Activated CD8-positive, alpha-beta memory T cell treated with anti-CD3 and anti-CD28 coated beads, Interleukin-2, amount 50 U/mL, for 24 hours (primary cell): ENCODE results near the gene ZNF300.
"Not testable (repeated sequence)": the region's sequence is repeated elsewhere in the genome, so short reads cannot be mapped to it uniquely, and the experiment has no call there.

Source experiments
- DNase-seq: peaks from one replicate; pipeline ENCODE4 v3.0.0-alpha.2; 2020; ENCODE audit errors: extremely low read depth

Gene ZNF300

GRCh38 chr5:150904479-150905311, at the start of gene ZNF300:
TSS of gene ZNF300 (minus strand) at chr5:150904980. CDS start at chr5:150903155, 1,825 bp downstream.
- peak; percentile 17 for DNase-seq

GRCh38 chr5:150948539-150948938, 43.8 kb upstream of the ZNF300 start:
- no peak for DNase-seq

DNA sequence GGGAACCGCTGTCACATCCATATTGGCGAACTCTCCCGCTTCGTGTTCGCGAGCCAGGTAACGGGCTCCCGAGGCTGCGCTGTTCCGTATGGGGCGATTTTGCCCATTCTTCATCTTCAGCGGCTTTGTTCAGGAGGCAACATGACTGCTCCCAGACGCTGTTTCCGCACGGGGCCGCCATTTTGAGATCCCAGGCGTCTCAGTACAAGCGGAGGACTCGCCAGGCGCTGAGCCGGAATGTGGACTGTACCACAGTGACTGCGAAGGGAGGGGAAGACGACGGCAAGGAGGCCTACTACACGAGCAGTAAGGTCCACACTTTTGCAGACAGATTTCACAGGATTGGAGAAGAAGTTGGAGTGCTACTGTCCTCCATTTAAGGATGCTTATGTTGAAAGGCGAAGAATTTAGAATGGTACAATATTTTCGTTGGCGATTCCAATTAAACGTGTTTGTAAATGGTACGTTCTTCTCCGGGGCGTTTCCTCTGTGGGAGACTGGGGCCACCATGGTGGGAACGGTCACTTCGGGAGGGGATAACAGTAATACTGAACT, 41.6 kb upstream of the ZNF300 start:
- DNase-seq: no peak

DNA sequence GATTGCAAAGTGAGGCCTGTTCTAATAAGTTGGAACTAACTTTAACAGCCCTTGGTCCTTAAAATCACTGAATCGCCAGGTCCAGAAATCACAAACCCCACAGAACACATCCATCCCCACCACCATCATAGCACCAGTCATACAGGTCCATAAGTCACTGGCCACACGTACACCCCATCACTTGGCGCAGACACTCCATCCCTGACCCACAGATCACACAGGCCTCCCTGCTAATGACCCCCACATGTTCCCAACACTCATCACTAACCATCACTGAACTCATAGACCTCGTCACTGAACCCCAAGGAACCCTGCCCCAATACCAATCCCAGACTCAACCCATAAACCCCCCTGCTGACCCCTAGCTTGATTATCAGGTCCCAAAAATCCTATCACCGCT, 41.2 kb upstream of the ZNF300 start:
- no peak for DNase-seq

- no peak for DNase-seq
Measured at GRCh38 chr5:150945486-150945885, 40.7 kb upstream of the ZNF300 start.

DNA sequence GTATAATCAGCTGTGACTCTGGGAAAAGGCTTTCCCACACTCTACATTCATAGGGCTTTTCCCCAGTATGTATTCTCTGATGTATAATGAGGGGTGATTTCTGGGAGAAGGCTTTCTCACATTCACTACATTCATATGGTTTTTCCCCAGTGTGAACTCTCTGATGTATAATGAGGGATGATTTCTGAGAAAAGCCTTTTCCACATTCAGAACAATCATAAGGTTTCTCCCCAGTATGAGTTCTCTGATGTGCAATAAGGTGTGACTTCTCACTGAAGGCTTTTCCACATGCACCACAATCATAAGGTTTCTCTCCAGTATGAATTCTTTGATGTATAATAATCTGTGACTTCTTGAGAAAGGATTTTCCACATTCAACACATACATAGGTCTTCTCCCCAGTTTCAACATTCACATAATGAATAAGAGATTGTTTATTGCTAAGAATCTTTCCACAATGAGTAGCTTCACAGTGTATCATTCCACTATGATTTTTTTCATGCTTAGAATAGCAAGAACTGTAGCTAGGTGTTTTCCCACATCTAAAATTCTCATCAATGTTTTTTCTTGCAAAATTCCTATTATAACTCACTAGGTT, 26.7 kb upstream of the ZNF300 start:
- DNase-seq: no peak

DNA sequence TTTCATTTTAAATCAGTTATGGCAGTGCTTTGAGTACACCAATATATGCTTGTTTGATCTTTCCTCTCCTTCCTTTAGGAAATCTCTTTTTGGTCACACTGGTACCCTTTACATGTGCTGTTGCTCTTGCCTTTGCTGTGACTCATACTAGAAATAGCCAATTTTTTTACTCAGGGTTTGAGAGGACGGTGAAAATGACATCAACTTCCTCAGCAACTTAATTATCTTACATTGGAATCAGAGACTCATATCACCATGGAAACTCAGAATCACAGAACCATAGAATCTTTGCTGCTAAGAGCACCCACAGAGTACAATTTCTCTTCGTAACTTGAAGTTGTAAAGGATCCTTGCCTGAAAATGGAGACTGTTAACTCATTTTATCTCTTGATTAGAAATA, 13.8 kb upstream of the ZNF300 start:
- DNase-seq: no peak

- DNase-seq: no peak
Measured at GRCh38 chr5:150912312-150912814, 7.6 kb upstream of the ZNF300 start.

- DNase-seq: no peak
Measured at GRCh38 chr5:150905312-150905683, 518 bp upstream of the ZNF300 start.

DNA sequence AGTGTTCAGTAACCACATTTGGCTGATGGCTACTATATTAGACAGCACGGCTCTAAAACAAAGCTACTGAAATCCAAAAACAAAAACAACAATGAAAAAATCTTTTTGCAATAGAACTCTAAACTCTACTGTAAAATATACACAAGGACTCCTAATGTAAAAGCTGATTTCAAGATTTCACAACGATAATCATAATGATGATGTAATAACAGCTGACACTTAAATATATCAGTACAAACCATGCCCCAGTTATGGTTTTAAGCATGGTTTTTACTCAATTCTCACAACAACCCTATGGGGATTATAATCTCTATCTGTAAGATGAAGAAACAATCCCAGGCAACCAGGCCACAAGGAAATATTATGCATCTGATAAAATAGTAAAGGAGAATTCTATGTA, 3.3 kb downstream of the ZNF300 start:
- DNase-seq: no peak

DNA sequence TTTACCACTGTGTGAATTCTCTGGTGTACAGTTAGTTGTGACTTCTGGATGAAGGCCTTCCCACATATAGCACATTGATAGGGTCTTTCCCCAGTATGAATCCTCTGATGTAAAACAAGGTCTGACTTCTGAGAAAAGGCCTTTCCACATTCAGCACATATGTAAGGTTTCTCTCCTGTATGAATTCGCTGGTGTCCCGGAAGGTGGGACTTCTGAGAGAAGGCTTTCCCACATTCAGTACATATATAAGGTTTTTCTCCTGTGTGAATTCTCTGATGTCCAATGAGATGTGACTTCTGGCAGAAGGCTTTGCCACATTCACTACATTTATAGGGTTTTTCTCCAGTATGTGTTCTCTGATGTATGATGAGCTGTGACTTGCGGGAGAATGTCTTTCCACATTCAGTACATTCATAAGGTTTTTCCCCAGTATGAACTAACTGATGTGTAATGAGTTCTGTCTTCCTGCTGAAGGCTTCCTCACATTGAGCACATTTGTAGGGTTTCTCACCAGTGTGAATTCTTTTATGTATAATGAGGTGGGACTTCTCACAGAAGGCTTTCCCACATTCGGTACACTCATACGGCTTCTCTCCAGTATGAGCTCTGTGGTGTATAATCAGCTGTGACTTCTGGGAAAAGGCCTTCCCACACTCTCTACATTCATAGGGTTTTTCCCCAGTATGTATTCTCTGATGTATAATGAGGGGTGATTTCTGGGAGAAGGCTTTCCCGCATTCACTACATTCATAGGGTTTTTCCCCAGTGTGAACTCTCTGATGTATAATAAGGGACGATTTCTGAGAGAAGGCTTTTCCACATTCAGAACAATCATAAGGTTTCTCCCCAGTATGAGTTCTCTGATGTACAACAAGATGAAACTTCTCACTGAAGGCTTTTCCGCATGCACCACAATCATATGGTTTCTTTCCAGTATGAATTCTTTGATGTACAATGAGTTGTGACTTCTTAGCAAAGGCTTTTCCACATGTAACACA, 9.1 kb downstream of the ZNF300 start:
- no peak for DNase-seq

DNA sequence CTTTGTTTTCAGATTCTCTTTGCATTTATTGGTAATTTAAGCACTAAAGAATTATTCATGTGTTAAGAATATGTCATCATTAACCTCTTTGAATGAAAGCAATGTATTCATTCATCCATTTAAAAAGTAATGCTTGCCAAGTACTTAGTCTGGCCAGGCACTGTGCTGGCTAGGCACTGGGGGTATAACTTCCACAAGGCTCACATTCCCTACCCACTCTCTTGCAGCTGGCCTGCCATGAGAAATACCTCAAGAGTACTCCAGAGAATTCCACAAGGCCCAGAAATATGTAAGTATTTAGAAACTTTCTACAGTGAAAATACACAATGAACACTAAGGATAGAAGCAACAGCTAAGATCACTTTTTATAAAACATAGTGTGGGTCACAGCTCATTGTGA, 25.4 kb downstream of the ZNF300 start:
- DNase-seq: no peak

DNA sequence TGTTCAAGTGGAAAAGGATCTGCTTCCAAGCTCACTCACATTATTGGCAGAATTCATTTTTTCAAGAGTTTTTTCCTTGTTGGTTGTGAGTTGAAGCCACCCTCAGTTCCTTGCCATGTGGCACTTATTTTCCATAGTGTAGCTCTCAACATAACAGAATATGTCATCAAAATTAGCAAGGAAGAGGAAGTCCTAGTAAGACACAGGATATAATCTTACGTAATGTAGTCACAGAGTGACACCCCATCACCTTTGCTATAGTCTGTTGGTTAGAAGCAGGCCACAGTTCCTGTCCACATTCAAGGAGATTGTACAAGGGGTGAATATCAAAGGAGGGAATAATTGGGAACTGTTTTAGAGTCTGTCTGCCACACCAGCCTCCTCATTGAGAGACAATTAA, 42.7 kb downstream of the ZNF300 start:
- DNase-seq: no peak

GRCh38 chr5:150860246-150860821, 44.4 kb downstream of the ZNF300 start:
- DNase-seq: no peak

GRCh38 chr5:150856700-150857099, 48.1 kb downstream of the ZNF300 start:
- not testable (repeated sequence) for DNase-seq

GRCh38 chr5:150853561-150853960, 51.2 kb downstream of the ZNF300 start:
- DNase-seq: no peak

GRCh38 chr5:150851039-150851438, 53.7 kb downstream of the ZNF300 start:
- DNase-seq: no peak

- DNase-seq: no peak
Measured at GRCh38 chr5:150848271-150848670, 56.5 kb downstream of the ZNF300 start.

DNA sequence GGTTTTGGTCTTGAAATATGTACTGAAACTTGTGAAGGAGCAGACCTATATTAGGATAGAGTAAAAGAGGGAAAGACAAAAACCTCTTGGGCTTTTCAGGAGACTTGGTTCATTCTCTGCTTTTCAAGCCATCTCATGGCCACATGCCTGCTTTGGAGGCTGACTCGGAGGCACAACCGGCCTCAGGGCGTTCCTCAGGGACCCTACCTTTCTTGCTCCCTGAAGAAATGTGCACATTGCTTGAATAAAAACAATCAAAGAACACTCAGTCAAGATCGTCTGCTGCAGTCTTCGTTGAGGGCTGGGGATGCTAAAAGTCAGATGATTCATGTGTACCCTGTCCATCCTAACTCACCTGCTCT, 57.5 kb downstream of the ZNF300 start:
- DNase-seq: no peak

- DNase-seq: no peak
Measured at GRCh38 chr5:150846654-150847333, 58.0 kb downstream of the ZNF300 start.

DNA sequence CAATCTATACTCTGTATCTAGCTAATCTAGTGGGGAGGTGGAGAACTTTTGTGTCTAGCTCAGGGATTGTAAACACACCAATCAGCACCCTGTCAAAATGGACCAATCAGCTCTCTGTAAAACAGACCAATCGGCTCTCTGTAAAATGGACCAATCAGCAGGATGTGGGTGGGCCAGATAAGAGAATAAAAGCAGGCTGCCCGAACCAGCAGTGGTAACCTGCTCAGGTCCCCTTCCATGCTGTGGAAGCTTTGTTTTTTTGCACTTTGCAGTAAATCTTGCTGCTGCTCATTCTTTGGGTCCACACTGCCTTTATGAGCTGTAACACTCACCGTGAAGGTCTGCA, 58.5 kb downstream of the ZNF300 start, which contains the start of gene IRGM:
Gene IRGM (plus strand): TSS at position 214 of the 346 bp plus-strand sequence. CDS start 1,603 bp downstream, outside the sequence.
- not testable (repeated sequence) for DNase-seq
